HUDEP-2 (cell line): ENCODE results near the gene TBX4.

Experiments used
- DNase-seq, 76 experiments: peaks; one replicate each; lab custom pipeline; 2025; ENCODE audit not compliant: unreplicated experiment in 76 of 76; lab: John Stamatoyannopoulos, UW

The TBX4 gene

DNA sequence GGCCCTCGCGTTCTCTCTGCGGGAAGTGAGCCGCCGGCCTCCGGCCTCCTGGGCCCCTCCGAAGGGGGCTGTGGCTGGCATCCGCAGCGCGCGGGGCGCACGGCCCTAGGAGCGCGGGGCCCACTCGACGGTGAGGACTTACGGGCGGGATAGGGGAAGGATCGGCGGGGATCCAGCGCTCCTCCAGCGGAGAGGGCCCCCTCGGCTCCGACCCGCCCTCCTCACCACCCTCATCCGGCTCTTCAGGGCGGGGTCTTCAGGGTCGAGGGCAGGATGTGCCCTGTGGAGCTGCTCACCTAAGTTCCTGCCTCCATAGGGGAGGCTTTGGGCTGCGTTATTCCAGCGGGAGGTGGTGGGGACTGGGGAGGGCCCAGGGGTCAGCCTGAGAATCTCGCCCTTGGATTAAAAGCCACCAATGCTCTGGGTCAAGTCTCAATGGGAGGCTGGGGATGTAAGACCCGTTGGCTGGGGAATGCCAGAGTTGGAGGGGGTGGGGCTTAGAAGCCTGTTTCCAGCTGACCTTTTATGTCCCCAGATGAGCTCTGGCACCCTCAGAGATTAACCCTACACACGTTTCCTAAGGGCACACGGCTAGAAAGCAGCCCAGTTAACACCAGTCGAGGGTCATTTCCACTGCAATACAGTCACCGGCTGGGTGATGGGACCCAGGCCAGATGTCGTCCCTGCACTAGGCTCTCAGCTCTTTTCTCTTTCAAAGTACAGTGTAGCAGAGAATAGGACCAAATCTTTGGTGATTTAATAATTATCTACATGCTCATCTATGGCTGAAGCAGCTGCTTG, 39.2 kb upstream of the TBX4 start:
- no peak for DNase-seq

DNA sequence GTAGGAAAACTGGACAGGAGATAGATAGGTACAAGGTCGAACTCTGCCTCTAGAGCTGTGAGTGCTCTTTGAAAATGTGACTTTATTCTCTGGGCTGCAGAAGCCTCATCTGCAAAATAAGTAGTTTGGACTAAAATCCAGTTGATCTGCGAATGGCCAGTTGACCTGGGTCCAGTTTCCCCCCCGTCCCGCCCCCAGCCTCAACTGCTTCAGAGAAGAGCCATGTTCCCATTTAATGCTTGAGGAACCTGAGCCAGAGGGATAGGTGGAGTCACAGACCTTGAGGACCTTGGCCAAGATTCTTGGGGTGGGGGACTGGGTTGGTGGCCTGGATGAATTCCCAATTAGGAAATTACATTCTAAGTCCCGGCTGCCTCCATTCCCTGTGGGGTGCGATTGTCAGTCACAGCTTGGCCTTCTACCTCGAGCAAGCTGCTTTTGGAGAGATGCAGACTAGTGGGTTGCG, 38.5 kb upstream of the TBX4 start:
- no peak for DNase-seq

DNA sequence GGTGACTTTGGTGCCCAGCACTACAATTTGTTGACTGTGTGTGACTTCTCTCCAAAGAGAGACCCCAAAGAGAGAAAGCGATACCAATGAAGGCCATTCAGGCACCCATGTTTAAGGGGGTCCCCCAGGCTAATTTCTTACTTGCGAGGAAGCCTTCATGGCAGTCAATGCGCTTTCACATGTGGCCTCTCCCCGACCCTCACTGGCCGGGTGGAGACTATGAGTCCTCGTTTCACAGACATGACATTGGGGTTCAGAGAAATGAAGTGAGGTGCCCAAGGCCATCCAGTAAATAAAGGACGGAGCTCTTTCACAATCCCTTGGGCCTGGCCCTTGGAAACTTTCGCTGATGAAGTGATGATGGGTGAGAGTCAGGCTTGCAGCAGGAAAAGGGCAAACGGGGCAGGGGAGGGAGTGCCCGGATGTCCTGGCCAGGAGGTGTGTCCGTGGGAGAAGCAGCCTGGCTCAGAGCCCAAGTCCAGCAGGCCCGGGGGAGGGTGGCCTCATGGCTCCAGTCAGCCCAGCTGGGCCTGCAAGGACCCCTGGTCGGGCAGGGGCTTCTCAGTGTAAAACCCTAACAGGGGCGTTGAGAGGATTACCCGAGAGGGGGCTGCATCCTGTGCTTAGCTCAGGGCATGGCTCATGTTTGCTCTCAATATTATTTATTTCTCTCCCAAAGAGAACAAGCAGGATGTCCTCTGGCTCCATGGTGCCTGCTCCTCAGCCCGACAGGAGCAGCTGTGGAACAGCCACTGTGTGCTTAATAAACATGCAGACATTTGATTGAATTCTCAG, 37.9 kb upstream of the TBX4 start:
- no peak for DNase-seq

DNA sequence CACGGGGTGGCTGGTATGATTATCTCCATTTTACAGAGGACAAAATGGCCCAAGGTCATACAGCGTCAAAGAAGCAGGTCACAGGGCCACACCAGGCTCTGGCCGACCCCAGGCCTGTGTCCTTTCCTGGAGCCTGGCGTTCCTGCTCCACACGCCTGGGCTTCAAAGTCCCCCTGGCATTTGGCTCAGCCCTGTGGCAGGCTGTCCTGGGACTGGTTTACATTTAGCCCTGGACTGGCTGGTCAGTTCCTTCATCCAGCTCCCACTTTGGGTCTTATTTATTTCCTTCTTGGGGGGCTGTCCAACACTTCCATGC, 37.3 kb upstream of the TBX4 start:
- DNase-seq = no peak

DNA sequence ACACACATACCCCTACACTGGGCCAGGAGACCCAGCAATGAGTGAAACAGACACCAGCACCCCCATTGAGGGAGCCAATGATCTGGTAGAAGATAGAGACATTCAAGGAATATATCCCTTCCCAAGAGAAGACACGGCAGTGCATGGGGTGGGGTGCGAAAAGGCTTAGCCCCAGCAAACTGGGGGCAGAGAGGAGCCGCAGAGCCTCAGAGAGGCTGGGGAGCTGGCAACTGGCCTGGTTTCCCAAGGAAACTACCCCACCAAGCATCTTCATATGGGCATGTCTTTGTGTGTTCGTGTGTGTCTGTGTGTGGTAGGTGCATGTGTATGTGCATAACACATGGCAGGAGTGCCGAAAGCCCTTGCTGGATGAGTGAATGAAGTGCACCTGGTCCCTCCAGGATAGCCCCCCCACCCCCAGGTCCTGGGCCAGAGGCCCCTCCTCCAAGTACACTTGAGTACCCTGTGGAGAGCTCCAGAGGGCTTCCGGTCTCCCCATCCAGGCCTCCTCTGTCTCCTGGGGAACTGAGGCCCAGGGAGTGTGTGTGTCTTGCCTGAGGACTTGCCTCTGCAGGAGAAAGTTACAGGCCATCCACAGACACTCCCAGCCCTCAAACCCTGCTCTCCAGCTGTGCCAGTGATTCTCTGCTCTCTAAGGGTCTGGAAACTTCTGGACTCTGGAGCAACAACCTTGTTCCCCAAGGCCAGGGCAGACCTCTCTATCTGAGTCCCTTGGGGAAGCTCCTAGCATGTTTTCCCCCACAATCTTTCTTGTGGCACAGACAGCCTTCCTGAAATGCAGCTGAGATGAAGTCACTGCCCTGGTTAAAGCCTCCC, 36.6 kb upstream of the TBX4 start:
- no peak for DNase-seq

DNA sequence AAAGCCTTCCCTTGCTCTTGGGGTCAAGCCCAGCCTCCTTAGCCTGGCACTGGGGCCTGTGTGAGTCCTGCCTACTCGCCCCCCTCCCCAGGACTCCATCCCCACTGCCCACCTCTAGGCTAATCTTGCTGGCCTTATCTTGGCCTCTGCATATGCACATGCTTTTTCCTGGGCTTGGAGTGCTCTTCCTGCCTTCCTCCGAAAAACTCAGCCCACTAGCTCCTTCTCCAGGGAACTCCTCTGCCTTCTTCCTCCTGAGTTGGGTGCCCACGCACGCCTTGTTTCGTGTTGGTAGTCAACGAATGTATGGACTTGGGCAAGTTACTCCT, 36.0 kb upstream of the TBX4 start:
- DNase-seq = no peak

DNA sequence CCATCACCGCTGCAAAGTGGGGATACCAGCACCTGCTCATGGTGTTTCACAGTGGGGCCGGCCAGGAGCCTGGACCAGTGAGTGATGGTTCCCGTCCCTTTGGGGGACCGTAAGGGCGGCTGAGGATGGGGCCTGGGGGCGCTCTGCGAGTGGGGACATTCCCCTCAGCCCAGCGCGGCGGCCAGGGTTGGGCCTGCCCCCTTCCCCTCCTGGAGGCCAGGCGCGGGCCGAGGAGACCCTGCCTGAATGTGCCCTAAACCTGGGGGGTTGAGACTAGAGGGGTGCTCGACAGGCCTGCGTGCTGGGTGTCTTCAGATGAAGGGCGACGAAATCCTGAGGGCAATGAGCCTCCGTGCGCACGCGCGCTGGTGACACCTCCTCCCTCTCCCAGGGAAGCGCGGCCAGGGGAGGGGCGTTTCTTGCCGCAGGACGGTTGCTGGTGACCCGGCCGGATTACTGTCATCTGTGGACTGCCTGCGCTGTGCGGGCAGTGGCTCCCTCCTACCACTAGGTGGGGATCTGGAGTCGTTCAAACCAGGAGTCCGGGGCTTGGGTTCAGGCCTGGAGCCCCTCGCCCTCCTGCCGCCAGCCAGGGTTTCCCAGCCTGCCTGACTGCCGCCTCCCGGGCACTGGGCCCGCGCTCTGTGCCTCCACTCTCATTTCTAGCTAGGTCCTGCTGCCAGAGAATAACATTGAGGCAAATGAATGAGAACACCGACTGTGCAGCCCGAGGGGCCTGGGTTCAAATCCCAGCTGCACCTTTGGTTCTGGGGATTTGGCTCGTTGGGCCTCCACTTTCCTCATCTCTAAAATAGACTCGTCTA, 35.5 kb upstream of the TBX4 start:
- peak in 65 of 76 experiments; percentile 9 to 79 (median 52) for DNase-seq

DNA sequence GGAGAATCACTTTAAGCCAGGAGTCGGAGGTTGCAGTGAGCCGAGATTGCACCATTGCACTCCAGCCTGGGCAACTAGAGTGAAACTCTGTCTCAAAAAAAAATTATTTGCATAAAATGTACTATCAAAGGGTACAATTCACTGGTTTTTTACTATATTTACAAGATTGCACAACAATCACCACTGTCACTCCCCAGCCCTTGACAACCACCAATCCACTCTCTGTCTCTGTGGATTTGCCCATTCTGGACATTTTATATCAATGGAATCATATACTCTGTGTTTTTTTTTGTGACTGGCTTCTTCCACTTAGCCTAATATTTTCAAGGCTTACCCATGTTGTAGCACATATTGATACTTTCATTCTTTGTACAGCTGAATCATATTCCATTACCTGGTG, 33.8 kb upstream of the TBX4 start:
- no peak for DNase-seq

DNA sequence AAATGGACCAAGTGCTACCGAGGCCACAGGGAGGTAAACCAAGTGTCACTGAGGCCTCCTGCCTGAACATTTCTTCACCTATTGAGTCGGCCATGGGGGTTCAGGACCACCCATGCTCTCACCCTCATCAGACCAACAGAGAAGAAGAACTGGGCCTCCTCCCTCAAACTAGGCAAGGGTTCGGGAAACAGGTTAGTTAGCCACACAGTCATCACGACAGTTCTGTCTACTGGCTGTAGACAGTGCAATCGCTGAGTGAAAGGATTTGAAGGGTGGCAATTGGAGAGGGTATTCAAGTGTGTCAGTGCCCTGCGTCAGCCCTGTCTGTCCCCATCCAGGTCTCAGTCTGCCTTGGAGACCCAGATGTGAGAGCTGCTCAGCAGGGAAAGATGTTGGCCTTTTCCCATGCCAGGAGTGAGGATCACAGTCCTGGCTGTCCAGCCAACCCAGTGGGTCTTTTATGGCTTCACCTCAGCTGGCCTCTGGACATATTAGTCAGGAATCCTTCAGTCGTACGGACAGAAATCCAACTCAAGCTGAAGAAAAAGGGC, 32.7 kb upstream of the TBX4 start:
- DNase-seq = no peak

DNA sequence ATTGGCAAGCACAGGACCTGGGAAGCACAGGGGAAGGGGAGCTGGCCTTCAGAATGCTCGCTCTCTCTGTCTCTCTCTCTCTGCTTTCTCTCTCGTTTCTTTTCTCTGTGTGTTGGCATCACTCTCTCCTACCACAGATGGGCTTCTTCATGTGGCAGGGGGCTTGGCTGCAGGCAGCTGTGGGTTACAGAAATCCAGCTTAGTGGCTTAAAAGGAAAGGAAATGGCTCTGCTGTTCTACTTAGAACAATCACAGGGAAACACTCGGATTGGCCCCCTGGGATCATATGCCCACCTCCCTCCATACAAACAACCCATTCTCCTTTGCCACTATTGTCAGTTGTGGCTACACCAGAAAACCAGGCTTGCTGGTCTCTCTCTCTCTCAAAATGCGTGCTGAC, 32.2 kb upstream of the TBX4 start:
- DNase-seq = no peak

DNA sequence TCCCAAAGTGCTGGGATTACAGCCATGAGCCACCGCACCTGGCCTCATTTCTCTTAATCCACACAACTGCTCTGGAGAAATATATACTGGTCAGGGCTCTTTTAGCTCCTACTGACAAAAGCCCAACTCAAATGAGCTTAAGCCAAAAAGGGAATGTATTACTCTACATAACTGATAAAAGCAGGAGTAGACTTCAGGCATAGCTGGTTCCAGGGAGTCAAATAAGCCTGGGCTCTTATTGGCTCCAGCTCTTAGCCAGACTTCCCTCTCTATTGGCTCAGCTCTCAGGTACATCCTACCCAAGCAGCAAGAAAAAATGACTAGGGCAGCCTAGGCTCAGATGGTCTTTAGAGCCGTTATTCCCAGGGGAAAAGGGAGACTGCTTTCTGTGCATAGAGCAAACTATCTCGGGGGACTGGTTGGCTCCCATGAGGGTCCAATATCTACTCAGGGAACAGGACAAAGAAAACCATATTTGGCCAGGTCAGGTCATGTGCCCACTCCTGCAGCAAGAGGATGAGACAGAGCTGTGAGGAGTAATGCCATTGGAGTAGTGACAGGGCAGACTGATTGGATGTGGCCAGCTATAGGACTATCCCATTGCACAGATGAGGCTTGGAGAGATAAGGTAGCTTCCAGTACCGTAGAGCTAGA, 31.4 kb upstream of the TBX4 start:
- DNase-seq = no peak

DNA sequence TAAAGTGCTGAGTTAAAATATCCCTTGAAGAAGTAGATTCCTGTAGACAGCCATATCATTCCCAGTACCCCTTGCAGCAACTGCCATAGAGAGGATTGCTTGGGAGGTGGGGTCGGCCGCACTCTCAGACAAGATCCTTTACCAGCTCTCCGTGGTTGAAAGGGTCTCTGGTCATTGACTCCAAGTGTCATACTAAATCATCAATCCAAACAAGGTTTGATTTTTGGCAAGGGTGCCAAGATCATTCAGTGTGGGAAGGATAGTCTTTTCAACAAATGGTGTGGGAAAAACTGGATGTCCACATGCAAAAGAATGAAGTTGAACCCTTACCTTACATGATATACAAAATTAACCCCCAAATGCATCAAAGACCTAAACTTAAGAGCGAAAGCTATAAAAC, 30.8 kb upstream of the TBX4 start:
- DNase-seq = no peak

DNA sequence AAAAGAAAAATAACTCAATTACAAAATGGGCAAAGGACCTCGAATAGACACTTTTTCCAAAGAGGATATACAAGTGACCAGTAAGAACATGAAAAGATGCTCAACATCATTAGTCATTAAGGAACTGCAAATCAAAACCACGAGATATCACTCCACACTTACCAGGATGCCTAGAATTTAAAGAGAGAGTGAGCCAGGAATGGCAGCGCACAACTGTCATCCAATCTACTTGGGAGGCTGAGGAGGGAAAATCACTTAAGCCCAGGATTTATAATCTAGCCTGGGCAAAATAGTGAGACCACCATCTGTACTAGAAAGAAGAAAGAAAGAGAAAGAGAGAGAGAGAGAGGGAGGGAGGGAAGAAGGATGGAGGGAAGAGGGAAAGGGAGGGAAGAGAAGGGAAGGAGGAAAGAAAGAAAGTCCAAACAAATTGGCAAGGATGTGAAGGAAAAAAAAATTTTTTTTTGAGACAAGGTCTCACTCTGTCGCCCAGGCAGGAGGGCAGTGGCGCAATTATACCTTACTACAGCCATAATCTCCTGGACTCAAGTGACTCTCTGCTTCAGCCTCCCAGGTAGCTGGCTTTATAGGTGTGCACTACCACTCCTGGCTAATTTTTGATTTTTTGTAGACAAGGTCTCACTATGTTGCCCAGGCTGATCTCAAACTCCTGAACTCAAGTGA, 30.0 kb upstream of the TBX4 start:
- DNase-seq = no peak

DNA sequence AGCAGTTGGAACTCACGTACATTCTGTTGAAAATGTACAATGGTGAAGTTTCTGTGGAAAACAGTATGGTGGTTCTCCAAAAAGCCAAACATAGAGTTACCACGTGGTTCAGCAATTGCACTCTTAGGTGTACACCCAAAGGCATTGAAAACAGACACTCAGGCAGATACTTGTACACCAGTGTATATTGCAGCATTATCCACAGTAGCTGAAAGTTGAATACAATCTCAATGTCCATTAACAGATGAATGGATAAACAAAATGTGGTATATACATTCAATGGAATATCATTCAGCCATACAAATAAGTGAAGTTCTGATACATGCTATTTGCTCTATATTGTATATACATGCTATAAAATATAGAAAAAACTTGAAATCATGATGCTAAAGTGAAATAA, 29.4 kb upstream of the TBX4 start:
- no peak for DNase-seq

DNA sequence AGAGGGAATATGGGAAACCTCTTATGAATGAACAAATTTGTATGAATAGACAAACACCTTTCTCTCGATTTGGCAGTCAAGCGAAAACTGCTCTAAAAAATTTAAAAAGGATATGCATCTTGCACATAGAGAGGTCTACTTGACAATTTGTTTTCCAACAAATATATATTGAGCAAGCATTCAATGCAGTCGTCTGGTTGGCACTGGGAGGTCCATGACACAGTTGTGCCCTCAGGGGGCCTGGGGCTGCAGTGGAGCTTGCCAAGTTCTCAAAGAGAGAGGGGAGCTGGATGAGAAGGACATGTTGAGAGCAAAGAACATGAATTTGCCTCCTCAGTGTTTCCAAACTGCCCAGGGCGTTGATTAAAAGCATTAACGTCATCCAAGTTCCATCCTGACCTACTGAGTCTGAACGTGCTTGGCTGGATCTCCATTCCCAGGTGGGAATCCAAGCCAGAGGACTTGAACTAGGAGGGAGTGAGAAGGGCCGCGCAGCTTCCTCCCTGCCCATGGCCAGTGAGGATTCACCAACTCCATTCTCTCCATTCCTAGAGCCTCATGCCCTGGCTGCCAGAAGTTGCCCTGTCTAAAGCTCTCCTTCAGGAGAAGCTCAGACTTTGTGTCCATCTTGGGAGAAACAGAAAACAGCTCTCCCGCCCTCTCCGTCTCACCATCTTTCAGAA, 28.1 kb upstream of the TBX4 start:
- no peak for DNase-seq

DNA sequence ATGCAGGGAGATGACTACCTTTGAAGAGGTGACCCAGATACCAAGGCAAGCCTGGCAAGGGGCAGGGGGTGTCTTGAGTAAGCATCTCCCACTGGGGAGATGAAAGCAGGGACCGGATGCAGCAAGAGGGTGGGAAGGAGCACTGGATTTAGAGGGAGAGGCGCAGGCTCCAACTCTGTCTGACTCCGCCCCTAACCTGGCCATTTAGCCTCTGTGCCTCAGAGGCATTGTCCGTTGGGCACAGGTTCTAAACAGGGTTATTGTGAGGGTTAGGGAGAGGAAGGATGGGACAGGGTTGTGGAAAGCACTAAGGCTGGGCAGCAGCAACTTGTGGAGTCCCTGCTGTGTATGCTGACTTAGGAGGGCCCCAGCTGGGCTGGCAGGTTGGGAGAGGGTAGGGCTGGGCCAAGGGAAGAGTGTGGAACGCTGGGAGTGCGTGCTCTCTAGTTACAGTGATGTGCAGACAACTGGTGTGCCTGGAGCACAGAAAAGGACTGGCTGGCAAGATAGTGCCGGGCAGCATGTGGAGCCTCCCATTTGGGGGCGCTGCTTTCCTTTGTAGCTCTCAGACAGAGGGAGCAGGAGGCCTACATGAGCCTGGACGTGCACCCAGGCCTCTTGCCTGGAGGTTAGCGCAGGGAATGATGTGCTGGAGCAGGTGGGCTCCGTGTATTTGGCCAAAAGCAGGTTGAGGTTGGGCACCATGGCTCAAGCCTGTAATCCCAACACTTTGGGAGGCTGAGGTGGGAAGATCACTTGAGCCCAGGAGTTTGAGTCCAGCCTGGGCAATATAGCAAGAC, 26.3 kb upstream of the TBX4 start:
- peak in 2 of 76 experiments; percentile 13 to 21 for DNase-seq

DNA sequence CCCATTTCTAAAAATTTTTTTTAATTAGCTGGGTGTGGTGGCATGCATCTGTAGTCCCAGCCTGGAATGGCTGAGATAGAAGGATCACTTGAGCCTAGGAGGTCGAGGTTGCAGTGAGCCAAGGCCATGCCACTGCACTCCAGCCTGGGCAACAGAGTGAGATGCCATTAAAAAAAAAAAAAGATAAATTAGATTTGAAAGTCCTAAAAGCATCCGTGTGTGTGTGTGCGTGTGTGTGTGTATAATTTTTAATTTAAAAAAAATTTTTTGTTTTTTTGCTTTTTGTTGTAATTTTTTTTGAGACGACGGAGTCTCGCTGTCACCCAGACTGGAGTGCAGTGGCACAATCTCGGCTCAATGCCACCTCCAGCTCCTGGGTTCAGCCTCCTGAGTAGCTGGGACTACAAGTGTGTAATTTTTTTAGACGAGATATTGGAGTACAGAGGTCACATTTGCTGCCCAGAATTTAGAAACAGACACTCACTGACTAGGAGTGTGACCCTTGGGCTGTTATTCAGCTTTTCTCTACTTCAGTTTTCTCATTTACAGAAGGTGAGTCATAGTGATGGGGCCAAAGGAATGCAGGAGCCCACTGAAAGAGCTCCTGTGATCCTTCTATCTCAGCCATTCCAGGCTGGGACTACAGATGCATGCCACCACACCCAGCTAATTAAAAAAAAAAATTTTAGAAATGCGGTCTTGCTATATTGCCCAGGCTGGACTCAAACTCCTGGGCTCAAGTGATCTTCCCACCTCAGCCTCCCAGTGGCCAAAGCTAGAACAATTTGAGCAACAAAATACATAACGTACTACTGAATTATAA, 25.5 kb upstream of the TBX4 start:
- no peak for DNase-seq
